SK-N-DZ (cell line): ENCODE data around the gene SLC35B4. TPM values are rescaled to one million over a fixed set of nuclear protein-coding genes. Genes with fewer than 3 reads are reported as not detected.
A peak's percentile ranks its signal among the peaks of the same experiment; 100 is the strongest.

Source experiments
- DNase-seq: peaks from one replicate; pipeline ENCODE4 v3.0.0-alpha.2; 2015; ENCODE audit warnings: low spot score
- polyA plus RNA-seq, 2 experiments: library from polyadenylated mRNA; depleted of rRNA; stranded (reverse); fragments of >200 nt; gene quantifications; 2 replicates each; pipeline ENCODE4 v1.2.3, GENCODE V29; 2014

The SLC35B4 gene, protein sequence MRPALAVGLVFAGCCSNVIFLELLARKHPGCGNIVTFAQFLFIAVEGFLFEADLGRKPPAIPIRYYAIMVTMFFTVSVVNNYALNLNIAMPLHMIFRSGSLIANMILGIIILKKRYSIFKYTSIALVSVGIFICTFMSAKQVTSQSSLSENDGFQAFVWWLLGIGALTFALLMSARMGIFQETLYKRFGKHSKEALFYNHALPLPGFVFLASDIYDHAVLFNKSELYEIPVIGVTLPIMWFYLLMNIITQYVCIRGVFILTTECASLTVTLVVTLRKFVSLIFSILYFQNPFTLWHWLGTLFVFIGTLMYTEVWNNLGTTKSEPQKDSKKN
- polyA plus RNA-seq (2014; cell fraction: cytosol; rRNA removed): 11.2 and 12.9 TPM in 2 replicates
- 9.1 and 13.2 TPM in 2 replicates for polyA plus RNA-seq (2014; cell fraction: nucleus; rRNA removed)

DNA sequence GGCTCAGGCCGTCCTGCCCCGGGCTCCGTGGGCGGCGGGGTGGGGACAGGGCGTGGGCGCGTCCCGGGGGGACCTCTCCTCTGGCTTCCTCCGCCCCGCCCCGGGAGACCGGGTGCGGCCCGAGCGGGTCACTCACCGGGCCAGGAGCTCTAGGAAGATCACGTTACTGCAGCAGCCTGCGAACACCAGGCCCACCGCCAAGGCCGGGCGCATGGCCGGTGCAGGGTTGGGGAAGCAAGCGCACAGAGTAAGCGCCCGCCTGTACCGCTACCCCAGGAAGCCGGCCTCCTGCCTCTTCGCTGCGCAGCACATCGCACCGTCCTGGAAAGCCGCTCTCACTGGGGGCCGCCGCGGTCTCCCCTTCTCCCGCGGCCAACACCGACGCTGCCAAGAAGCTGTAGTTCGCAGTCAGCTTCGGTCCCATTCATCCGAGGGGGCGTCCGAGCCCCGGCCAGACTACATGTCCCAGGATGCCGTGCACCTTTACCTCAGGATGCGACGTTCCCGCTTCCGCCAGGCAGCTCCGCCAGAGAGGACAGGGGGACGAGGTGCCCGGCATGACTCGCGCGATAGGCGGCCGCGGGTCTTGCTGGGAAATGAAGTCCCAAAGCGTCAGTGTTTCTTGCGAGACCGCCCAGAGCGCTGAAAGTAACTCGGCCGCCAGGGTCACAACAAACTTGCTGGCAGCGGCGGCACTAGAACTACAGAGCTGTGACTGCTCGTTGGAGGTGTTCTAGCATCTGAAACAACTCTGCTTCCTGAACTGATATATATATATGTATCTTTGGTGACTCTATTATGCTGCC is at the start of gene SLC35B4:
TSS of gene SLC35B4 (minus strand) at position 392 of the 806 bp plus-strand sequence. CDS start at position 213, 179 bp downstream.
- DNase-seq: peak; percentile 97

DNA sequence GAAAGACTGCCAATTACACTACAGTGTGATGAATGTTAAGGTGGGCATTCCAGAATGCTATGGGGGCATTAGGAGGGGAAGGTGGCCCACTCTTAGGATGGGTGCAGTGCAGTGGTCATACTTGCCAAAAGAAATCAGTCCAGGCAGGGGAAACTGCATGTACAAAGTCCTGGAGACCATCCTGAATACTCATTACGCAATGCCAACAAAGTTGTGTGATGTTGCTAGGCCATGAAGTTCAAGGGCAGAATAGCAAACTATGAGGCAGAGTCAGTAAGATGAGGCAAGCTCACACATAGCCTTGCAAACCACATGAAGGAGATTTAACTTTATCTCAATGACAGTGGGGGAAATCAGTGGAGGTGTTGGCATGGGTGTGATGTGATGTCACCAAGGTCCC is 49.8 kb upstream of the SLC35B4 start:
- DNase-seq: no peak

DNA sequence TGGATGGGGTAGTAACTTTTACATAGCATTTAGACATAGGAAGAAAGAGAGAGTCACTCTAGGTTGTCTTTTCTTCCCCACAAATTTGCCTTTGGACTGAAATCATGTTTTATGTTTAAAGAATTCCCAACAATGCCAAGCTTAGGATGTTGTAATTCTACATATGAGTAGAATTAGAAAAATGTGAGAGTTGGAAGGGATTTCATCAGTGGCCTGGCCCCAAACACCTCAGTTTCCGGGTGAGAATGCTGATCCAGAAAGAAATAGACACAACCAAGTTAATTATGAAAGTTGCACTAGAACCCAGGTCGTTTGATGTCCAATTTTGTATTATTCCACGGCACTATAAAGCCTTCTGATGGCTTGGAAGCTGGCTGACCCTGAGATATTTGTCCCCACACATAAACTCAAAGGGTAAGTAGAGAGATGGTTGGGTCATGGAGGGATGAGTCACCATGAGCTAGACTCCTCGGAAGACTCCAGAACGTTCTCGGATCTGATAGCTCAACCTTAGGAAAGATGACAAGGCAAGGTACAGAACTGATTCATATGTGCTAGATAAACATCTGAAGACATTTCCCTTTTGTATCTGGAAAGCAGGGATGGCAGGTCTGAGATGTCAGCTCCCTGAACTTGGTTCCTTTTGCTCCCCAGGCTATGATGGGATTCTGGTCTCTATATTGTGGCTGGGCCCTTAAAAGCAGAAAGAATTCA is 48.8 kb upstream of the SLC35B4 start:
- DNase-seq: no peak

DNA sequence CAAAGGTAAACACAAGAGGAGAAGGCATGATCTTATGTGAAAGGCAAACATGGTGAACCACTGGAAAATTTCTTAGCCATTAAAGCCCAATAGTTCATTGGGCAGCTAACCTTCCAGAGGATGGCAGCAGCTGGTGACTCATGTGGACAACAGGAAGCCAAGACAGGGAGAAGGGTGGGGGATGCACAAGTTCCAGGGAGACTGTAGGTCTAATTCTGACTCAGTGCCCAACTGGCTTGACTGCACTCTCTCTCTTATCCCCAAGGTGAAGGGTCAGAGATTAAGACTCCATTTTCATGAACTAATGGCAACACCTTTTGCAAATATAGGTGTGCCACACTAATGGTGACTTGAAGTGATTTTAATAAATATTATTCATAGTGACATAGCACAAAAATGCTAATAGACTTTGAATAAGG is 47.9 kb upstream of the SLC35B4 start:
- DNase-seq: no peak

DNA sequence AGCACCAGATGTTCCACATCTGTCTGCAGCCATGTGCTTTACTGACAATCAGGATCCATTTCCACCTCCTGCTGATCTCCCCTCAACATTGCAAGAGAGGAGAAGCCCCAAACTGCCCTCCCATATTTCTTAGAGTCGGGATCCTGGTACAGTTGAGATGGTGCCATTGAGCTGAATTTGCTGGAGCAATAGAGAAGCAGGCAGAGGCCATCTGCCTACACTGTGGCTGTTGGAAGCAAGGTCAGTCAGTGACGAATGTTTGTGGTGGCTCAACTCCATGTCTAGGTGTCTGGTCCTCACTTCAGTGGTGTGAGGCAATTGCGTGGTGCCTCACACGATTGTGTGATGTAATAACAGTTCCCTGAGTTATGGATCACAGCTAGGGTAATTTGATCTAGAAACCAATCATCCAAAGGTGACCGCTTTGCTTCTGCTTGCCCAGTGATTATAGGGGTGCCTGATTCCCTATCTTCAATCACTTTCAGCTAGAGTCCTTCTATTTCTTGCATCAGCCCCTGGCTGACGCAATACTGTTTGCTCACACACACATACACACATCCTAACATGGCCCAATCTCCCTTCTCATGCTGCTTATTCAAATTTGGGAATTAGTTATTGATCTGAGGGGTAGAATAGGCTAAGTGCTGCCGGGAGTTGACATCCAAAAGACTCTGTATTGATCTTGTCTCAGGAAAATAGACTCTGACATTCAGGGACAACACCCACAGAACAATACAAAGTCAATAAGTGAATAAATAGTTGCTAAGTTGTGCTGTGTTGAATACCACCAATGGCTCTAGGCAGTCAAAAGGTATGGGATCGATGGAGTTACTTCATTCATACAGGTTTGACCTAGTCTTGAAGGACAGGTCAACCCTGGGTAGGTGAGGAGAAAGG is 46.1 kb upstream of the SLC35B4 start:
- DNase-seq: no peak

DNA sequence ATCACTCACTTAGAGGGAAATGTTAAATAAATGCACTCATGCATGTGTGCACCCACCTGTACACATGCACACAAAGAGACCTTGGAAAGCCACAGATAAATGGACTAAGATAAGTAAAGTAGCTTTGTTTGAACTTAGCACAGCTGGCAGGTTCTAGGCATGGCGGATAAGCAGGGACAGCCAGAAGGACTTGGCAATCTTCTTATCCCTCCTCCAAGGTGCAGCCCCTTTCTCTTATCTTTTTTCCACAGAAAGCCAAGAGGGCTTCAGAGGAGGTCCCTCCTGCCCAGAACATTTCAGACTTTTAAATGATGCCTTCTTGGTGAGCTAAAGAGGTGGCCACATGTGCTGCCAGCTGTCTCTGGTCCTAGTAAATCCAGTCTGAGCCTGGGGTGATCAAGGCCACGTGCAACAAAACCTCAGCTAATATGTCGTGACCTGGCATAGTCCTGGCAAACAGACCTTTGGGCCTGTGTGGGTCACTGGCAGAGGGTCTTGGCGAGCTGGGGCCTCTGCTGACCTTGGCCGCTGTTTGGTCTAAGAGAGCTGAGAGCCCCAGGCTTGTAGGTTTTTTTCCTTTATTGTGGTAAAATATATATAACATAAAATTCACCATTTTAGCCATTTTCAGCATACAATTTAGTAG is 43.2 kb upstream of the SLC35B4 start:
- no peak for DNase-seq

DNA sequence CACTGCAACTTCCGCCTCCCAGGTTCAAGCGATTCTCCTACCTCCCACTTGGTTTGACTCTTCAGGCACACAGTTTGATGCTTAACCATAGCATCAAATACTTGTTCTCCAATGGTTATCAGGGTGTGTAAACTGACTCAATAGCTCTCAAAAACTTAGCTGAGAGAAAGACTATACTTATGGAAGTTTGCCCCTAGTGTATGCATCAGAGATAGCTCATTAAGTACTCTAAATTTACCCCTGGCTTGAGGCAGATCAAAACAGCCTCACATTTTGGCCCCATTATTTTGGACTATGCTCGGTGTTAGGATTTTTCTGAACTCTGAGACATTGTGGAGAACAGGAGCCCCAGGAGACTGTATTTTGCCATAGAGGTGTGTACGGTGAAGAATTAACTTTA is 40.8 kb upstream of the SLC35B4 start:
- no peak for DNase-seq

DNA sequence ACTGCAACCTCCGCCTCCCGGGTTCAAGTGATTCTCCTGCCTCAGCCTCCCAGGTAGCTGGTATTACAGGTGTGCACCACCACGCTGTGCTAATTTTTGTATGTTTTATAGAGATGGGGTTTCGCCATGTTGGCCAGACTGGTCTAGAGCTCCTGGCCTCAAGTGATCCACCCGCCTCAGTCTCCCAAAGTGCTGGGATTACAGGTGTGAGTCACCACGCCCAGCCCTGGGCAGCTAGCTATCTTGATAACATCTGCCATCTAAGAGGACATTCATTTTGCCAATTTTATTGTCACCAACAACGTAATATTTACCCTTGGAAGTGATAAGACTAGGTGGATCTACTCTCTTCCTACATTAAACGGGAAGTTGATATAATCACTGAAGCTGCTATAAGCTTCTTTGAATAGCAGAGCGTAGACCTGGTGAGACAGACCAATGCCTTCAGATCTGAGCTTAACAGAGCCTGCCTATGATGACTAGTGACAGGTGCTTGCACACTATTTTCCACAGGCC is 39.7 kb upstream of the SLC35B4 start:
- DNase-seq: no peak

DNA sequence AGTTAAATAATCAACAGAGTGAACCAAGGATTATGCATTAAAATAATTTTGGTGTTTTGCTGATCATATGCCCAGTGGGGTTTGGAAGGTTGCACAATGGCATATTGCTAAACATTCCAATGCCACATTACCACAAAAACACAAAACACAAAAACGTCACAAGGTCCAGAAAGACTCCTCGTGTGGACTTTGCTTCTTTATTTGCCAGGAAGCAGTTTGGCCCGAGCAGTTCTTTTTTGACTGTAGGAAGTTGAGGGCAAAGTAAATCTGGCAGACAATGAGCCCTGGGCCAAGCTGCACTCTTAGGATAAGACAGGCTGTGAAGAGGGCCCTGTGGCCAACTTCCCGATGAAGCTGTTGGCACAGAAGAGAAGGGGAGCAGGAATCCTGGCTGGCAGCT is 39.2 kb upstream of the SLC35B4 start:
- no peak for DNase-seq

DNA sequence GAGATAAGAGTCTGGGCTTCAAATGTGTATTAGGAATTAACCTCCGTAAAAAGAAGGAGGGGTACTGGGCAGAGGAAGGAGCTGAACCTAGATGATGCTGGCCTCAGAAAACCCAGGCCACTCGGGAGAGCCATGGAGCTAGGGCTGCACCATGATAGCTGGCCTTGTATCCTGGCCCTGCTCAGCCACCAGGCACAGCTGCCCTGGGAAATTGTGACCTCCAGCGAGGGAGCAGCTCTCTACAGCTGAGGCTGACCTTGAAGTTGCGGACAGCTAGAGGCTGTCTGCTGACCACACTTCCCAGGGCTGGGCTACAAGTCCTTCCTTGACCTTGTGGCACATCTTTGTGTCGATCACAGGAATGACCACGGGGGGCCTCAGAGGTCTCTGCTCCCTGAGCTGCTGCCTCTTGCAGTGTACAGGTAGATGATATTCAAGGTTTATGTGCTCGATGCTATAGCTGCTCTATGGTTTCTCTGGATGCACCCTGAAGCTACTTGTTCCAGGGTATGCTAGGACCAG is 38.3 kb upstream of the SLC35B4 start:
- DNase-seq: no peak

DNA sequence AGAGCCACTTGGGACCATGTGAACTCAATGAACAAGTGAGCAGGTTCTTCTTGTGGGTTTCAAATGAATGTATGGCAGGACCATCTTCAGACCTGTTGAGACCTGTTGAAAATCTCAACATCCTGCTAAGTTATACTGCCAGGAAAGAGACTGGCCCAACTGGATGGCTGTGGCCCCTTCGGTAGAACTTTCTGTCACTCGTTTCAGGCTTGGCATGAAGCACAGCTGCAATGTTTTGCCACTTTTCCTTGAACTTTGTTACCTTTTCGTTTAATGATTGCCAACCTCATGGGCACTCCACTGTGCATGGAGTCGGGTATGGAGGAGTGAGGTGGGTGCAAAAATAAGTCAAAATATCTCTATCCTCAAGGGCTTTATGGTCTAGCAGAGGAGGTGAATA is 36.7 kb upstream of the SLC35B4 start:
- DNase-seq: no peak

DNA sequence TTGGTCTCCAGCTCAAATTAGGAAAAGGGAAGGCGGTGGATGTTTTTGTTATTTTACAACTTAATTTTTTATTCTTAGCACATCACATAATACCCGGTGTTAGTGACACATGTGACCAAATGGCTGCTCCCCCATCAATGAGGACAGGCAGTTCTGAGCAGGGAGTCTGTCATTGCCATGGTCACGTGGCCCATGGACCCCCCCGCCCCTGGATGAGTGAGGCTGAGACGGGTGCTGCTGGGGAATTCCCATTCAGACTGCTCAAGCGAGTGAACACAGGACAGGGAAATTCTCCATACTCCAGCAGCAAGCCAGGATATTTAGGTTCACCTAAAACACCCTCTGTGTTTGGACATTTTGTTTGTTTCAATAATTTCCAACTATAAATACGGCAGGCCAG is 34.7 kb upstream of the SLC35B4 start:
- no peak for DNase-seq

DNA sequence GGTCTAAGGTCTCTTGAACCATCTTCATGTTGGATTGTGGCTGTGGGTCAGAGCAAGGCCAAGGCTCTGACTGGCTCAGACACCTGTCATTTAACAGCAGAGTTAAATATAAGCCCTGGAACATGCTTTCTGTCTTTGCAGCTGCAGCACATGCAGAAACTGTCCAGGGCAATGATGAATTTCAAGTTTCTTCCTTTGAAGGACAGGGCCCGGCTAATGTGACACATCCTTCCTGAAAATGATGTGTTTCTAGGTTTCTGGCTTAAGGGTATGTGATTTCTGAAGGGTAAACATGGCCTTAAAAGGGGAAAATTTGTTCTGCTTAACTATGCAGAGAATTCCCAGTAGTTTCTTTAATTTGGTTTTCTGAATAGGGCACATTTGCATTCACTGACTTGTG is 34.0 kb upstream of the SLC35B4 start:
- no peak for DNase-seq

DNA sequence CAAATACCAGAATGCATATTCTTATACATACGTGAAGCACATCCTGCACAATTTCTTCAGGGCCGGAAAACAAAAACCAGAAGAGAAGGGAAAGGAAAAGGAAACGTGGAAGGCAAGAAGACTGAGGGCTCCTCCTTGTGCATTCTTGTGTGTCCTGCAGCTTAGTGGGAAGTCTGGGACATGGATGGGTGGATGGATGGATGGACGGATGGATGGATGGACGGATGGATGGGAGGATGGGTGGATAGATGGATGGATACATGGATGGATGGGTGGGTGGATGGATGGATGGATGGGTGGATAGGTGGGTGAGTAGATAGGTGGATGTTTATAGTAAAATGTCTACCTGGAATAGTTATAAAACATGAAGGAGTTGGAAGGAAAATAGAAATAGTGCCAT is 30.8 kb upstream of the SLC35B4 start:
- DNase-seq: no peak

DNA sequence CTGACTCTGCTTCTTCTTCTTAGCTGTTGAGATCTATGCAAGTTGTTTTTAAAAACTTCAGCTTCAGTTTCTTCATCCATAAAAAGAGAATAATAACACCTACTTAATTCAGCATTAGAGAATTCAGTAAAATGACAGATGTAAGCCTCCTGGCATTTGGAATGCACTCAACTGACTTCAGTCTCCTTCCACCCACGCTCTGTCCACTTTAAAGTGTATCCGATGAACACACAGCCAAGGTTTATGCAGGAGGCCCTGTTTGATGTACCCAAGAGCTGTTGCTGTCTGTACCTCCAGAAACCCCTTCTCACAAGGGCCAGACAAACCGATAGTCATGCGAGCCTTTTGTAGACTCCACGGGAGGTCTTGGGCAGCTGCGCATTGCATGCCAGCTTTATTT is 27.1 kb upstream of the SLC35B4 start:
- DNase-seq: no peak

DNA sequence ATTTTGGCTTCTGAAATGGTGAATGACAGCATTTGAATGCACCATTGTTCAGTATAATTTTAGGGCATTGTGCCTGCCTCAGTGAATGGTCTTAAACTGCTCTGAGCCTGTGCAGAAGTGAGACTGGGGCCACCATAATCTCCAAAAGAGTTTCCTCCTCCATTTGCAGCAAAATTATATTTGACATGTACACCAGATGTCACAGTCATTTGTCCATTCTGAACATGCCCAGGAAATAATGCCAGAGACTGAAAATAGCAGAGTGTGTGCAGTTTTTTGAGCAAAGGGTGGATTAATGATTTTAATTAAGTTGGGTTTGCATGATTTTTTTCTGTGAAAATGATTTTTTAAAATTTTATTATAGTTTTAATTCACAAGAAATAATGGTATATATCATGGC is 26.4 kb upstream of the SLC35B4 start:
- no peak for DNase-seq

DNA sequence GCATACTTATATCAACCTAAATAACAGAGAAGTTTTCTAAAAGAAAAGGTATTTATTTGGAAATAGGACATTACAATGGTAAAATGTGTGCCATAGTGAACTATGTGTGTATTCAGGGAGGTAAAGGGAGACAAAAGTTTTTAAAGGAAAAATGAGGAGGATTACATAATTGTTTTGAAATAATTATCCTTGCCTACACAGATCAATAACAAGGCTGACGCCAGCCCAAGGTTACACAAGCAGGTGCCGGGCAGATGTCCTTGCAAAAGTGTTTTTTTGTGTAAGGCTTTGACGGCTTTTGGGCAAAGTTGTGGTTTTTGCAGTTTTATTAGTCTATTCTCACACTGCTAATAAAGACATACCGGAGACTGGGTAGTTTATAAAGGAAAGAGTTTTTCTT is 22.7 kb upstream of the SLC35B4 start:
- DNase-seq: no peak

DNA sequence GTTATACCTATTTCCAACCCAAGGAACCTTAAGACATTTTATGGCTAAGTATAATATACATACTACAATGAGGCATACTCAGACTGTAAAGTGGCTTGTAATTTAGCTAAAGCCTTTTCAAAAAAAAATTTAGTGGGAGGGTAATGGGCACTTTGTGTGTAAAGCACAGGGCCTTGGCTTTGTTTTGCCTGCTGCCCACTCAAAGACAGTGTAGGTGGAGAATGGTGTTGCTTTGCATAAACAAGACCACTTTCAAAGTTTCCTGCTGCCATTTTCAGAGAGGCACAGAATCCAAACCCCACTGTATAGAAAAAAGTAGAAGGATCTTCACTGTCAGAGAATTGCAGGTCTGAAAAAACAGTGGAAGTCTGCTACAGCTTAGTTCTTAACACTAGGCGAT is 21.2 kb upstream of the SLC35B4 start:
- no peak for DNase-seq

DNA sequence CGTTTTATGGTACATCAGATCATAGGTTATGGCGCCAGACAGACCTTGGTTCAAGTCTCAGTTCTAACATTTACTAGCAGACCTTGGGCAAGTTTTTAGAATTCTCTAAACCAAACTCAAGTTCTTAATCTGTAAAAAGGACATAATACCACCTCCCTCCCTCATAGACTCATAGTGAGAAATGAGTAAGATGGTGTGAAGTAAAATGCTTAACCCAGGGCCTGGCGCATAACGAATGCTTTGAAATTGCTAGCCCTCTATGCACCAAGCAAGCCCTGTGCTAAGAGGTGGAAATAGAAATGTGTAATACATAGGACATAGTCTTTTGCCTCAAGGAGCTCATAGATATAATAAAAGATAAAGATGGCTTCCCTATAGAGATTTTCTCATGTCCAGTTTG is 17.7 kb upstream of the SLC35B4 start:
- DNase-seq: no peak

DNA sequence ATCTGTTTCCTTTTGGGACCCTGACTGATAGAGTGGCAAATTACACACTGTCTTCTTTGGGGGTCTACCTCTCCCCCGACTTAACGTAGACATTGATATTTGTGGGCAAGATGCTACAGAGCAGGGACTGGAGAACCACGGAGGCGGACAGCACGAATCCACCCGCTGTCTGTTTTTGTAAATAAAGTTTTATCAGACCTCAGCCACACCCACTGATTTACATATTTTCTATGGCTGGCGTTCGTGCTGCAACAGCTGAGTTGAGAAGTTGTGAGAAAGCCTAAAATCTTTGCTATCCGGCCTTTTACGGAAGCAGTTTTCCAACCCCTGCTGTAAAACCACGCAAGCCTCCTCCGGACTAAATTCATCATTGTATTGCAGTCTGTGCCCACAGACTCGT is 17.2 kb upstream of the SLC35B4 start:
- no peak for DNase-seq
